CD4-positive, alpha-beta T cell treated with Interleukin-4 for 4 hours (primary cell): ENCODE data around the gene CCT8.
"Not testable (repeated sequence)": the region's sequence is repeated elsewhere in the genome, so short reads cannot be mapped to it uniquely, and the experiment has no call there.

Source experiments
- DNase-seq: peaks from one replicate; pipeline ENCODE4 v3.0.0-alpha.2; 2020

The CCT8 gene

GRCh38 chr21:29011236-29011635 lies 62.2 kb downstream of the CCT8 start:
- DNase-seq: not testable (repeated sequence)

DNA sequence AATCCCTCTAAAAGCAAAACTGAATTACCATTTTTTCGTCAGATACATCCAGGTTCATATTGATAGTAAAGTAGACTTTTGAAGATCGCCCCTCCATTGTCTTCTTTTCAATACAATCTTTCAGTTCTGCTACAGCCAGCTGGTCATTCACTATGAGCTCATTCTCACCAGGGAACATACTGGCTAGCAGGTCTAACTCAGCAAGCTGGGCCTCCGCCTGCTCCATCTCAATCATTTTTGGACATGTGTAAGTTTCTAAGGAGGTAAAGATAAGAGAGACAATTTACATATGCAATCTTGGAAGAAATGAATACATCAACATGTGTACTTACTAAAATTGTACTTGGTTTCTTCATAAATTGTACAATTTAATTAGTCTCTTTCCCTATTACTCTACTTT lies 65.1 kb downstream of the CCT8 start:
- DNase-seq: no peak

DNA sequence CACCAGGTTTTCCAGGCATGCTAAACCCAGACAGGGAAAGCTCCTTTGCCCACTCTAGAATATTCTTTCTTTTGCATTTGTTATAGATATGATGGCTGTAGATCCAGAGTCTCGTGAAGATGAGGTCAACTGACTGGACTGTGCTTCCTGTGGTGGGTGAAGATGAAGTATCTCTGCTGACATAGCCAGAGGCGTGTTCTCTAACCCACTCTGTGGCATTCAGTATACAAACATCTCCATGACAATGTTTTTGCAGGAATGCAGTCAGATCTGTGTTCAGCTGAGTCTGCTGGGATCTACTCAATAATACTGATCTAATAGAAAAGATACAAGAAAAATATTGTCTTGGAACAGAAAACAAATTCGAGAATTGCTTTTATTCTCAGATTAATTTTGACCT lies 65.6 kb downstream of the CCT8 start:
- DNase-seq: no peak

DNA sequence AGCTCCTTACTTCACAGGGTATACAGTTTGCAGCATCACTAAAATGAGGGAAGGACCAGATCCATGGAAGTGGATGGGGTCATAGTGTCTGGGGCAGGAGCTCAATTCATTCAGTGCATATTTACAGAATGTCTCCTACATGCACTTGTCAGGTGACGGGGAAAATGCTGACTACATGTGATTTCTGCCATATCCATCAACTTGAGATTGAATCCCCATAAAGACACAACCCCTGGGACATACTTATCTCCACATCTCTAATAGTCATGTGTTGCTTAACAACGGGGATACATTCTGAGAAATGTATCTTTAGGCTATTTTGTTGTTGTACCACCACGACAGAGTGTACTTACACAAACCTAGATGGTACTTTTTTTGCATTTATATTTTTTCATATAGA lies 66.3 kb downstream of the CCT8 start:
- DNase-seq: no peak
